Glutamatergic neuron (in vitro differentiated cells): ENCODE results near the gene PHLDB1. TPM values are rescaled to one million over a fixed set of nuclear protein-coding genes. Genes with fewer than 3 reads are reported as not detected.

Source experiments
- DNase-seq: peaks from one replicate; pipeline ENCODE4 v3.0.0; 2022
- H3K27ac Mint-ChIP-seq: one replicate; pipeline ENCODE4 v1.8.0; 2020; ENCODE audit warnings: mild to moderate bottlenecking, mixed read lengths, inconsistent platforms; ENCODE audit not compliant: unreplicated experiment
- H3K27me3 Mint-ChIP-seq: one replicate; pipeline ENCODE4 v1.8.0; 2020; ENCODE audit warnings: mild to moderate bottlenecking, moderate library complexity, mixed read lengths, inconsistent platforms; ENCODE audit not compliant: unreplicated experiment
- H3K36me3 Mint-ChIP-seq: one replicate; pipeline ENCODE4 v1.8.0; 2020; ENCODE audit warnings: mild to moderate bottlenecking, mixed read lengths, inconsistent platforms; ENCODE audit not compliant: unreplicated experiment
- H3K4me1 Mint-ChIP-seq: one replicate; pipeline ENCODE4 v1.8.0; 2020; ENCODE audit warnings: mild to moderate bottlenecking, low read depth, mixed read lengths, inconsistent platforms; ENCODE audit not compliant: unreplicated experiment
- H3K4me3 Mint-ChIP-seq: one replicate; pipeline ENCODE4 v1.8.0; 2020; ENCODE audit warnings: mild to moderate bottlenecking, mixed read lengths, inconsistent platforms; ENCODE audit not compliant: unreplicated experiment
- H3K9me3 Mint-ChIP-seq: one replicate; pipeline ENCODE4 v1.8.0; 2020; ENCODE audit warnings: mild to moderate bottlenecking, moderate library complexity, mixed read lengths, inconsistent platforms; ENCODE audit not compliant: unreplicated experiment
- total RNA-seq: library from RNA; stranded (reverse); fragmentation: NEBNext Ultra II Directional; extraction: Animal tissue kit (Norgen Biotek cat#: 25700); gene quantifications from one replicate; pipeline ENCODE4 v1.2.1, GENCODE V29; 2021; ENCODE audit not compliant: unreplicated experiment
- TF ChIP-seq, protein P1 (sequence below): fragments of 200-600 bp; sonication (generic); IDR thresholded peaks from one replicate; pipeline ENCODE4 v1.5.0; 2021; ENCODE audit not compliant: partially characterized antibody, unreplicated experiment

Gene PHLDB1
- total RNA-seq, 1 donor from 2014 or later, result 78.4 TPM

DNA sequence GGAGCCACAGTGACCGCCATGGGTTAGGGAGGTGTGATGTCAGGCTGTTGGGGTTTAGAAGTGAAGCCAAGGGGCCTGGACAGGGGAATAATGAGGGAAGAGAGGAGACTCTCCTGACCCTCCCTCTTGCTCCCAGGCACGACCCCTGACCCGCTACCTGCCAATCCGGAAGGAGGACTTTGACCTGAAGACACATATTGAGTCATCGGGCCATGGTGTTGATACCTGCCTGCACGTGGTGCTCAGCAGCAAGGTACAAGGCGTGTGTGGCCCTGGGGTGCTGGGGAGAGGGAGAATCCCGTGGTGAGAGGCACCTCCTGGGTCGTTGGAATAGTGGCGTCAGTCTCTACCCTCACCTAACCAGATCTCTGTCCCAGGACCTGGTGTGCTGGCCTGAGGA lies 42.5 kb downstream of the PHLDB1 start:
- no peak overlapping the region for H3K4me3 Mint-ChIP-seq
- no peak overlapping the region for H3K27ac Mint-ChIP-seq
- no peaks in the 10 kb centered on the region for H3K36me3 Mint-ChIP-seq
- TF ChIP-seq, protein P1, sequence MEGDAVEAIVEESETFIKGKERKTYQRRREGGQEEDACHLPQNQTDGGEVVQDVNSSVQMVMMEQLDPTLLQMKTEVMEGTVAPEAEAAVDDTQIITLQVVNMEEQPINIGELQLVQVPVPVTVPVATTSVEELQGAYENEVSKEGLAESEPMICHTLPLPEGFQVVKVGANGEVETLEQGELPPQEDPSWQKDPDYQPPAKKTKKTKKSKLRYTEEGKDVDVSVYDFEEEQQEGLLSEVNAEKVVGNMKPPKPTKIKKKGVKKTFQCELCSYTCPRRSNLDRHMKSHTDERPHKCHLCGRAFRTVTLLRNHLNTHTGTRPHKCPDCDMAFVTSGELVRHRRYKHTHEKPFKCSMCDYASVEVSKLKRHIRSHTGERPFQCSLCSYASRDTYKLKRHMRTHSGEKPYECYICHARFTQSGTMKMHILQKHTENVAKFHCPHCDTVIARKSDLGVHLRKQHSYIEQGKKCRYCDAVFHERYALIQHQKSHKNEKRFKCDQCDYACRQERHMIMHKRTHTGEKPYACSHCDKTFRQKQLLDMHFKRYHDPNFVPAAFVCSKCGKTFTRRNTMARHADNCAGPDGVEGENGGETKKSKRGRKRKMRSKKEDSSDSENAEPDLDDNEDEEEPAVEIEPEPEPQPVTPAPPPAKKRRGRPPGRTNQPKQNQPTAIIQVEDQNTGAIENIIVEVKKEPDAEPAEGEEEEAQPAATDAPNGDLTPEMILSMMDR, result no peak
- H3K27me3 Mint-ChIP-seq, result no peaks in the 10 kb centered on the region
- DNase-seq, result no peak
- no peaks in the 10 kb centered on the region for H3K4me1 Mint-ChIP-seq
- peaks cover 4% of the 10 kb centered on the region for H3K9me3 Mint-ChIP-seq

DNA sequence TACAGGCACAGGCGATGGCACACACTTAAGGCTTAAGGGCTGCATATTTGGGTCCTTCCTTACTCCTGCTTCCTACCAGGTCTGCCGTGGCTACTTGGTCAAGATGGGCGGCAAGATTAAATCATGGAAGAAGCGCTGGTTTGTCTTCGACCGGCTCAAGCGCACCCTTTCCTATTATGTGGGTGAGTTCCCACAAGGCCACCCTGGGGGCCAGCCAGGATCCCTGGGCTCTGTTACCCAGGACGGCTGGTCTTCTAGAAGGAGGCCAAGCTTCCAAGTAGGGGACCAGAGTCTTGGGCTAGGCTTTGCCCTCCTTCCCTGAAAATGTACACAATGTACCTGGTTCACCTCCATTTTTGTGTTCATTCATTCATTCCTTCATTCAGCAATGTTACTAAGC lies 43.0 kb downstream of the PHLDB1 start:
- no peak for DNase-seq
- Mint-ChIP-seq H3K4me3 (no peak overlapping the region), H3K9me3 (peaks cover 4% of the 10 kb centered on the region), H3K27me3 (no peaks in the 10 kb centered on the region), H3K36me3 (no peaks in the 10 kb centered on the region), H3K27ac (no peak overlapping the region), H3K4me1 (no peaks in the 10 kb centered on the region)
- TF ChIP-seq, protein P1, result no peak

DNA sequence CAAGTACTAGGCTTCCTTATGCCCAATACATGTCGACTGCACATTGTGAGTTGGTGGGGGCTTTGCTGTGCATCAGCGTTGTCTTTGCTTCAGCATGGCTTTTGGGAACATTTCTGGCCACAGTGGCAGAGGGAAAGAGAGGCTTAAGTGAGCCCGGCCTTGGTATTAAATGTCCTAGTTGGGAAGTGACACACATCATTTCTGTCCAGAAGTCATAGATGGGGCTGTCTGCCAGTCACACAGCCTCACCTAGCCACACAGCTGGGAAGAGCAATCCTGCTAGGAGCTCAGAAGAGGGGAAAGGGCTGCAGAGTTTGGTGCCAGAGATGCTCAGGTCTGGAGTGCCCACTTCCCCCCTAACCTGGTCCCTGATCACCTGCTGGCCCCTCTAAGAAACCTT lies 44.4 kb downstream of the PHLDB1 start:
- Mint-ChIP-seq H3K9me3 (peaks cover 2% of the 10 kb centered on the region), H3K4me3 (no peak overlapping the region), H3K27ac (no peak overlapping the region), H3K27me3 (no peaks in the 10 kb centered on the region), H3K4me1 (peaks cover 2% of the 10 kb centered on the region), H3K36me3 (no peaks in the 10 kb centered on the region)
- TF ChIP-seq, protein P1, result no peak
- no peak for DNase-seq

DNA sequence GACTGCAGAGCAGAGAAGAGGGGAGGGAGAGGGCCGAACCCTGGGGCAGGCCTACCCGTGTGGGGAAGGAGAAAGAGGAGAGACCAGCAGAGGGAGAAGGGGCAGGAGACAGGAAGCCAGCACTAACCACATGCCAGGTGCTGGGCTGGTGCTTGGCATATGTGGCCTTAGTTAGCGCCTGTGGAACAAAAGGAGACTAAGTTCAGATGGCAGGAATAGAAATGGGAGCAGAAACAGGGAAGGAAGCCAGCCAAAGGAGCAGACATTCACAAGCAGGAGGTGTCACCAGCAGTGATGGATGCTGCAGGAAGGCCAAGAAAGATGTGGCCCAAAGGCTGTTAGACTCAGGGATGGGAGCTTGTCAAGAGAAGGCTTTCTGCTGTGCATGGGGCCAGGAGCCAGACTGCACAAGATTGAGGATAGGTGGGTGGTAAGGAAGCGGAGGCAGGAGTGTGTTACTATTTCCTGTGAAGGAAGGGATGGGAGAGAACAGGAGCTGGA lies 45.3 kb downstream of the PHLDB1 start:
- Mint-ChIP-seq H3K36me3 (no peaks in the 10 kb centered on the region), H3K4me3 (no peak overlapping the region), H3K9me3 (peaks cover 2% of the 10 kb centered on the region), H3K27ac (no peak overlapping the region), H3K27me3 (no peaks in the 10 kb centered on the region), H3K4me1 (peaks cover 8% of the 10 kb centered on the region)
- TF ChIP-seq, protein P1, result no peak
- no peak for DNase-seq

DNA sequence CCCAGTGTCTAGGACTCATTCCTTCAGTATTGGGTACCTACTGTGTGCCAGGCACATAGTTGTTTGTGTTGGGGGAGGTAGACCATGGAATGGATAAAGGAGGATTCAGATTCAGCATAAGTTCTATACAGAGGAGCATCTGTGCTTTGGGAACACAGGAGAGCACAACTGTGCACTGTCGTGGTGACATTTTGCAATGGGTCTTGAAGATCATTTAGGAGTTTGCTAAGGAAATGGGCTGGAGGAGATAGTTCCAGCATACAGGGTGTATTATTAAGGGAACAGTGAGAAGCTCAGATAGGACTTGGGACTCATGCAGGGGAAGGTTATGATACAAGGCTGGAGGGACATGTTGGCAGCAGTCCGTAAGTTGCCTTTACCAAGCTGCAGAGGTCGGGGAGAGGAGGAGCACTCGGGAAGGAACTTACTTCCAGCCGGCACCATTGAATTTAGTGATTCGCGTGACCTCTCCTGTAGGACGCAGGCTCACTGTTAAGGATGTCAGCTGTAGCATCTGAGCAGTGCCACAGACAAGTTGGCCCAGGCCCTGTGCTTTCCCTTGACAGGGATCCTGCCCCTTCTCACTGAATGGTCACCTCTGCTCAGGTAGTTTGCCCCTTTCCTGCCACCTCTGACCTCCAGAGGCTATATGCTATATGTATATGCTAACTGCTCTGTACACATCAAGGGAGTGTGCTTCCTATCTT lies 46.4 kb downstream of the PHLDB1 start:
- TF ChIP-seq, protein P1, result no peak
- H3K9me3 Mint-ChIP-seq, result peaks cover 2% of the 10 kb centered on the region
- H3K4me1 Mint-ChIP-seq, result peaks cover 8% of the 10 kb centered on the region
- no peak overlapping the region for H3K4me3 Mint-ChIP-seq
- DNase-seq, result no peak
- no peaks in the 10 kb centered on the region for H3K36me3 Mint-ChIP-seq
- H3K27me3 Mint-ChIP-seq, result peaks cover 1% of the 10 kb centered on the region
- no peak overlapping the region for H3K27ac Mint-ChIP-seq
